ENCODE data around the gene EFCAB6. TPM values are rescaled to one million over a fixed set of nuclear protein-coding genes. Genes with fewer than 3 reads are reported as not detected.

The EFCAB6 gene
- total and polyA plus RNA-seq, 10 of the 15 experiments (the other 5 are each of a cell fraction or from before 2014, with no cell fraction given) = 0.05 to 0.42 (median 0.19) TPM

- DNase-seq (ENCODE audit: low read depth, low spot score) (no peak), FAIRE-seq (no peak), ATAC-seq (no peak)
- Histone ChIP-seq H3K36me3 (ENCODE audit: control insufficient read depth in 2 of 2, insufficient read depth in 2 of 2, low read length in 1 of 2) (no peaks in the 10 kb centered on the region), H3K9me3 (replicated peaks; ENCODE audit: control insufficient read depth, insufficient read depth, low read length) (no peaks in the 10 kb centered on the region), H3K27me3 (replicated peaks in 1 of 2; ENCODE audit: control insufficient read depth in 2 of 2, insufficient read depth in 2 of 2, low read length in 1 of 2) (no peaks in the 10 kb centered on the region), H3K79me2 (ENCODE audit: control insufficient read depth, insufficient read depth, low read length) (no peaks in the 10 kb centered on the region), H3K4me2 (ENCODE audit: control insufficient read depth, insufficient read depth) (no peak overlapping the region), H3K4me1 (ENCODE audit: control insufficient read depth, insufficient read depth, low read length) (no peaks in the 10 kb centered on the region), H4K20me1 (ENCODE audit: control insufficient read depth, insufficient read depth) (no peaks in the 10 kb centered on the region), H3K27ac (ENCODE audit: control insufficient read depth, insufficient read depth) (no peak overlapping the region), H2AFZ (ENCODE audit: control insufficient read depth, low read depth, low read length) (no peak overlapping the region), H3K4me3 (no peak overlapping the region), H3K9ac (ENCODE audit: control insufficient read depth, insufficient read depth, low read length) (no peak overlapping the region)
- intact Hi-C loops (cut with micrococcal nuclease; ENCODE audit: unreplicated experiment) (no loop called here), in situ Hi-C loops (cut with MboI) (no loop called here)
- no TSS peak for BruUV-seq (replicated peaks)
- ChIA-PET SMC1A (ENCODE audit: uncharacterized antibody, unreplicated experiment) (no interaction called here), CTCF (no interaction called here), RAD21 (ENCODE audit: unreplicated experiment) (no interaction called here), POLR2A (no interaction called here)
- 31% methylated on average over 7 of the region's 7 CpGs for WGBS (ENCODE audit: insufficient coverage, insufficient replicate concordance, low lambda C conversion rate, missing lambda C conversion rate)
- no peak for TF ChIP-seq HDAC6 (IDR thresholded peaks at IDR 0.05; ENCODE audit: unreplicated experiment)
- no peak for TF ChIP-seq RFX5 (IDR thresholded peaks at IDR 0.05; ENCODE audit: low read depth, low read length)
- TF ChIP-seq ASH2L (IDR thresholded peaks at IDR 0.05; ENCODE audit: borderline replicate concordance, low read depth) = no peak
- no peak for TF ChIP-seq FOXM1 (IDR thresholded peaks at IDR 0.05; ENCODE audit: low read depth, low read length)
- TF ChIP-seq EZH2 (IDR thresholded peaks at IDR 0.05; ENCODE audit: borderline replicate concordance, control insufficient read depth, low read depth, low read length) = no peak
- no peak for TF ChIP-seq USF2 (IDR thresholded peaks at IDR 0.05; ENCODE audit: borderline replicate concordance, low read depth, low read length)
- TF ChIP-seq, protein P1, sequence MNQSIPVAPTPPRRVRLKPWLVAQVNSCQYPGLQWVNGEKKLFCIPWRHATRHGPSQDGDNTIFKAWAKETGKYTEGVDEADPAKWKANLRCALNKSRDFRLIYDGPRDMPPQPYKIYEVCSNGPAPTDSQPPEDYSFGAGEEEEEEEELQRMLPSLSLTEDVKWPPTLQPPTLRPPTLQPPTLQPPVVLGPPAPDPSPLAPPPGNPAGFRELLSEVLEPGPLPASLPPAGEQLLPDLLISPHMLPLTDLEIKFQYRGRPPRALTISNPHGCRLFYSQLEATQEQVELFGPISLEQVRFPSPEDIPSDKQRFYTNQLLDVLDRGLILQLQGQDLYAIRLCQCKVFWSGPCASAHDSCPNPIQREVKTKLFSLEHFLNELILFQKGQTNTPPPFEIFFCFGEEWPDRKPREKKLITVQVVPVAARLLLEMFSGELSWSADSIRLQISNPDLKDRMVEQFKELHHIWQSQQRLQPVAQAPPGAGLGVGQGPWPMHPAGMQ (IDR thresholded peaks at IDR 0.05; ENCODE audit: borderline replicate concordance) = no peak
Measured at GRCh38 chr22:43526117-43526655, 285.9 kb downstream of the EFCAB6 start.

Measured in GM12878 (cell line).